DLD1 (cell line): ENCODE measurements around the gene AQP2.

Experiments used
- in situ Hi-C: cut with HindIII; loops from 2 replicates; pipeline ENCODE4 v1.10.0; 2017; ENCODE audit warnings: low sequenced_read_pairs

AQP2 gene

DNA sequence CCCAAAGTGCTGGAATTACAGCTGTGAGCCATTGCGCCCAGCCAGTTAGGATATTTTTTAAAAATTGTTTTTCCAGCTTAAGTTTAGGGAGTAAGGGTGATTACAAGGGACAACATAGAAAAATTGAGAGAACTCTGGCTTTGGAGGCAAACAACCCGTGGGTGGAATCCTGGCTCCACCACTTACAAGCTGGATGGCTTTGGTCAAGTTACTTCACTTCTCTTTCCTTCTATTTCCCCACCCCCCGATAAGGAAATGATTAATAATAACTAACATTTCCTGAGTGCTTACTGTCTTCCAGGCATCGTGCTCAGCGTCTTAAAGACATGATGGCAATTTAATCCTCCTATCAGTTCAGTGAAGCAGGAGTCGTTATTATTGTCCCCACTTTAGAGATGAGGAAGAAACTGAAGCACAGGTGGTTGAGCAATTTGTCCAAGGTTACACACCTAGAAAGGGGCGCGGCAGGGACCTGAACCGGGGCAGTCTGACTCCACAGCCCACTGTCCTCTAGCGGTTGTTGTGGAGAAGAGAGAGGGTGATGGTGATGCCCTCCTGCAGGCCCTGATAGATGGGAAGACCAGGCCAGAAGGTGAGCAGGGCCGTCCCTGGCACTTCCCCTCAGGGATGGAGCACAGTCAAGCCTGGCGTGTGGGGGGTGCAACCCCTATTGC is 30.2 kb upstream of the AQP2 start:
- in situ Hi-C loops = no loop called here

DNA sequence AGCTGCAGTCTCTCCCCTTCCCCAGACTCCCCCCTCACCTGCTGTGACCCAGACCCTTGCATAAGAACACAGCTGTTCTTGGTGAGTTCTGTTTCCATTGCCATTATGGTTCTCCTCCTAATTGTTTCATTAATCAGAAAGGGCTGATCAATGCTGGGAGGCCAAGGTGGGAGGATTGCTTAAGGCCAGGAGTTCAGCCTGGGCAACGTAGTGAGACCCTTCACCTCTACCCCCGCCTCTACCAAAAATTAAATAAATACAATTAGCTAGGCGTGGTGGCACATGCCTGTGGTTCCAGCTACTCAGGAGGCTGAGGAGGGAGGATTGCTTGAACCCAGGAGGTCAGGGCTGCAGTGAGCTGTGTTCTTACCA is 29.6 kb upstream of the AQP2 start:
- in situ Hi-C loops = no loop called here

DNA sequence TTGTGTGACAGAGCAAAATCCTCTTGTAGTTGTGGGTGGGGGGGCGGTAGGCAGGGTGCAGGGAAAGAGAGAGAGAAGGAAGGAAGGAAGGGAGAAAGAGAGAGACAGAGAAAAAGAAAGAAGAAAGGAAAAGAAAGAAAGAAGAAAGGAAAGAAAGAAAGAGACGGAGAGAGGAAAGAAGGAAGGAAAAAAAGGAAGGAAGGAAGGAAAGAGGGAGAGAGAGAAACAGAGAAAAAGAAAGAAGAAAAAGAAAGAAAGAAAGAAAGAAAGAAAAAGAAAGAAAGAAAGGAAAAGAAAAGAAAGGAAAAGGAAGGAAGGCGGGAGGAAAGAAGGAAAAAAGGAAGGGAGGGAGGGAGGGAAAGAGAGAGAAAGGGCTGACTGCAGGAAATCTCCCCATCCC is 29.2 kb upstream of the AQP2 start:
- in situ Hi-C loops = no loop called here

GRCh38 chr12:49921936-49922335 is 28.6 kb upstream of the AQP2 start:
- in situ Hi-C loops = no loop called here

DNA sequence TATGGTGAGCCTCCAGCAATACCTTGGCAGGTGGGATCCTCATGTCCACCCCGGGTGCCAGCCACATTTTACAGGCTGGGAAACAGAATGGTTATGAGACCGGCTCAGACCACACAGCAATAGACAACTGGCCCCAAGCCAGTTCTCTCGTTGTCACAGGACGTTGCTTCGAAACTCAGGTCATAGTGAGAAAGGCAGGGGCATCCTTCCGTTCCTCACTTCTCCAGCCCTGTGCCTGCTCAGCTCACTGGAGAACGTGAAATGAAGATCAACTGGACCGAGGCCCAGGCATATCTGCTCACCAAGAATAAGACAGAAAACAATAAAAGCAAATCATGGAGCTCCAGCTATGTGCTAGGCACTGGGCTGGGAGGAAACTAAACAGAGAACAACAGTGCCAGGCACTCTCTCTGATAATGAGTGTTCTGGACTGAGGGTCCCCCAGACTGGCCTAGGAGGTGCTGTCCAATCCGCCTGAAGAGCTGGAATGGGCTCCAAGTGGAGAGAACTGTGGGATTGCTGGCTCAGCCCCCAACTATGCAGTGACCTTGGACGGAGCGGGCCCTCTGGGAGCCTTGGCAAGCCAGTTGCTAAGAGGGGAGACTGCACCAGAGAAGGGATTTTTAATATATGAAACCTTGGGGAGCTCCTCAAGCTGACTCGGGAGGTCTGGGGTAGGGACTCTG is 28.0 kb upstream of the AQP2 start:
- in situ Hi-C loops = no loop called here

- in situ Hi-C loops = no loop called here
Observed at GRCh38 chr12:49923035-49923644, 27.4 kb upstream of the AQP2 start.

GRCh38 chr12:49923880-49924556 is 26.5 kb upstream of the AQP2 start:
- in situ Hi-C loops = no loop called here

- in situ Hi-C loops = no loop called here
Observed at GRCh38 chr12:49924628-49925246, 25.8 kb upstream of the AQP2 start.

DNA sequence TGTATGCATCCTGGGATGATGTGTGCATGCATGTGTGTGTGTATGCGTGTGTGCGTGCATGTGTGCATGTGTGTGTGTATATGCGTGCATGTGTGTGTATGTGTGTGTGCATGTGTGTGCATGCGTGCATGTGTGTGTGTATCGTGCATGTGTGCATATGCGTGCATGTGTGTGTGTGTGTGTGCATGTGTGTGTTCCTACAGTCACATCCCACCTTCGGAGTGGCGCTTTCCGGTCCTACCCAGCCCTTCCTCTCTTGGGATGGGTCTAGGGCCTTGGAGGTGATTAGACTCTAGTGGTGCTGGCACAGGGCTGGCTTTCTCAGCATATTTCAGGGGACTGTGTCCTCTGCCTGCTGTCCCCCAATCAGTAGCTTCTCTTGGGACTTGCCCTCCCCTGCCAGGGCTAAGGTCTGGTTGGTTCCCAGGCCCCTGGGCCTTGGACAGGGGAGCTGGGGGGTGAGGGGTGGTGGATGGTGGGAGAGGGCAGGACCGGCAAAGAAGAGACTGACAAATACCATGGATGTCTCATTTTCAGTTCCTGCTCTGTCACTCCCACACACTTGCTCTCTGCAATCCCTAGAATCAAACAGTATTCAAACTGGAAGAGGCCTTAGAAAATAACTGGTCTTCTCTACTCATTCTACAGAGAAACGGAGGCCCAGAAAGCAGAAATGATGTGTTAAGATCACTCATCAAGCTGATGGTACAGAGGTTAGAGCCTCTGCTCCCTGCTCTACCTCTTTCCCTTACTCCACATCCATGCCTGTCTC is 24.9 kb upstream of the AQP2 start:
- in situ Hi-C loops = no loop called here

- in situ Hi-C loops = no loop called here
Observed at GRCh38 chr12:49928471-49928870, 22.1 kb upstream of the AQP2 start.

GRCh38 chr12:49929581-49929980 is 21.0 kb upstream of the AQP2 start:
- in situ Hi-C loops = no loop called here

DNA sequence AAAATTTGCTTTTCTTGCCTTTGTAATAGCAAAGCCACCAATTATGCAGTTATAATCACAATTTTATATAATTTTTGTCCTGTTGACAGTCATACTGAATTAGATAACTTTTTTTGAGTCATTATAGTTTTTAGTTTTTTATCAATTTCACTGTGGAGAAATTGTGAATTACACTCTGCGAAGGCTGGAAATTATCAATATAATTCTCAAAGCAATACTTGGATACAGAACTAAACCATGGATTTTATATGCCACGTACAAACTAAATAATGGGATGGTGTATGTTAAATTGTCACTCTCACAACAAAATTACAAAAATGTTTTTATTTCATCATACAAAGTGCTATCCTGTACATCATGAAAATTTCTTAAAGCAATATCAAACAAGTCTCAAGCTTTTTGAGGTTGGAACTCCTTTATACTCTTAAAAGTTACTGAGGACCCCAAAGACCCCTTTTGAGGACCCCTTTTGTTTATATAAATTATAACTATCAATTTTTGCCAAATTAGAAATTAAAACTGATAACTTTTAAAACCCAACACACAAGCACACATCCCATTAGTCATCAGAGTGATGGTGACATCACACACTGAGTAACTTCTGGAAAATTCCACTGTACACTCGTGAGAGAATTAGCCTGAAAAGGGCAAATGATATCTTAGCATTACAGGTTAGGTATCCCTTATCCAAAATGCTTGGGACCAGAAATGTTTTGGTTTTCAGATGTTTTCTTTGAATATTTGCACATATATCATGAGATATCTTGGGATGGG is 19.8 kb upstream of the AQP2 start:
- in situ Hi-C loops = no loop called here

DNA sequence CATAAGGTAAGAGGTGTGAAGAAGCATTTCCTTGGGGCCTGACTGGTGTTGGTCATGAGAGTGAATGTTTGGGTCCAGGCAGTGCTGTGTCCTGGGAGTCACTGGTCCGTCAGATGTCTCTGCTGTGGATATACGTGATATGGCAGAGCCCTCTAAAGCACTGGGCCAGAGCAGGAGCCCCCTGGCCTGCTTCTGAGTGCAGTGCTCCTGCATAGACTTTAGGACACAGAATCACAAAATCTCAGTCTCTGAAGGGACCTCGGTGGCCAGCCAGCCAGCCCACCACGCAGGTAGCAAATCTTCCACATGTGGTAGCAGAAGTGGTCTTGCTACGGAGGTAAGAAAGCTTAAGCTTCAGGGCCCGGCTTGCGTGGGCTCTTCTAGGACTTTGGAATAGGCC is 18.5 kb upstream of the AQP2 start:
- in situ Hi-C loops = no loop called here

GRCh38 chr12:49932533-49933130 is 17.9 kb upstream of the AQP2 start:
- in situ Hi-C loops = no loop called here

GRCh38 chr12:49933796-49934195 is 16.7 kb upstream of the AQP2 start:
- in situ Hi-C loops = no loop called here

- in situ Hi-C loops = no loop called here
Observed at GRCh38 chr12:49934505-49934904, 16.0 kb upstream of the AQP2 start.

DNA sequence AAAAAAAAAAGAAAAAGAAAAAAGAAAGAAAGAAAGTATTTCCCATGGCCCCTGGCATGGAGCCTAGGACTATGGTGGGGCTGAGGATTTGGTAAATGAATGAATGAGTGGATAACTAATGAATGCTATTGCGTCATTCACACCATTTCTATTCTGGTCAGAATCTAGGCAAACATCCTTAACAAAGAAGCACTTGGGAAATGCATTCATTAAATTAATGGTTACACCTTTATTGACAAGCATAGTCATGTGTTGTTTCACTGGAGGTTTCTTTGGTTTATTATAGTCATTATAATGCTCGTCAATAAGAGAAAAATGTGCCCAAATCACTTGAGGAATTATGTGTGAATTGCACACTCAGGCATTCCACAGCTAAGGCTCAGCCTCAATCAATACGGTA is 13.6 kb upstream of the AQP2 start:
- in situ Hi-C loops = no loop called here

DNA sequence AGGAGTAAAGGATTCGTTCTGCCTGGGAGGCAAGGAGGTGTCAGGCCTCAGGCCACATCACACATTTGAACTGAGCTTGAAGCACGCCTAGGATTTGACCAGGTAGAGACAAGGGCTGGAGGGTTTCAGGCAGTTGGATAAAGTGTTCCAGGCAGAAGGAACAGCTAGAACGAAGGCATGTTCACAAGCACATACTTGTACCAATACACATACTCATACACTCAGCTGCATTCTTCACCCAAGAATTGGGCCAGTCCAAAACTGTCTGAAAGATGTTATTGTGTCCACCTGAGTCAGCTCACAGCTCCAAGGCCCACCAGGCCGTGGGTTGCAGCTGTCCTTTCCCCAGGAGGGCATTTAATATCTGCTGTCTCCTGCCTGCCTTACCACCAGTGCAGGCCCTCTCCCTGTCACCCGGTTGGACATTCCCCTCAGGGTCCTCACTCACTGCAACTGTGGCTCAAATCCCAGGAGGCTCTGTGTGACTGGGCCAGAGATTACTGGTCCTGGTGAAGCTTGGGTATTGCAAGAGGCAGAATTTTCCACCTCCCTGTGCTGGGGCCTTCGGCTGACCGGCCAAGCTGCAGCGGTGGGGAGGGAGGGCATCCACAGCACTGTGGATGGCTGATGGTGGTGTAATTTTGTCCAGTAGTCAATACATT is 12.8 kb upstream of the AQP2 start:
- in situ Hi-C loops = no loop called here

GRCh38 chr12:49939307-49939706 is 11.2 kb upstream of the AQP2 start:
- in situ Hi-C loops = no loop called here
